Measurements from ENCODE around the gene PRKN. TPM values are rescaled to one million over a fixed set of nuclear protein-coding genes. Genes with fewer than 3 reads are reported as not detected.

Gene PRKN
- total RNA-seq, 3 donors from 2014 or later = 5.2 to 10.2 (median 8.1) TPM

GRCh38 chr6:161494566-161494965 is 1233.0 kb downstream of the PRKN start:
- TF ChIP-seq CTCF (IDR thresholded peaks at IDR 0.05) = no peak
- intact Hi-C loops (cut with DNase I, micrococcal nuclease) = no loop called here
- DNase-seq = no peak
- H3K36me3 ChIP-seq (ENCODE audit: low read depth) = no peaks in the 10 kb centered on the region
- H3K4me3 ChIP-seq = no peak overlapping the region
- no peaks in the 10 kb centered on the region for H3K4me1 ChIP-seq (ENCODE audit: low read depth)
- no peak for ATAC-seq
- no peaks in the 10 kb centered on the region for H3K9me3 ChIP-seq

GRCh38 chr6:161493576-161494118 is 1233.9 kb downstream of the PRKN start:
- Histone ChIP-seq H3K36me3 (ENCODE audit: low read depth) (no peaks in the 10 kb centered on the region), H3K4me3 (no peak overlapping the region), H3K4me1 (ENCODE audit: low read depth) (no peaks in the 10 kb centered on the region), H3K9me3 (no peaks in the 10 kb centered on the region)
- DNase-seq (no peak), ATAC-seq (no peak)
- no peak for TF ChIP-seq CTCF (IDR thresholded peaks at IDR 0.05)
- intact Hi-C loops (cut with DNase I, micrococcal nuclease) = no loop called here

- no peak for DNase-seq
- no peaks in the 10 kb centered on the region for H3K36me3 ChIP-seq (ENCODE audit: low read depth)
- ATAC-seq = no peak
- H3K4me3 ChIP-seq = no peak overlapping the region
- H3K4me1 ChIP-seq (ENCODE audit: low read depth) = no peaks in the 10 kb centered on the region
- no peaks in the 10 kb centered on the region for H3K9me3 ChIP-seq
- TF ChIP-seq CTCF (IDR thresholded peaks at IDR 0.05) = no peak
- intact Hi-C loops (cut with DNase I, micrococcal nuclease) = no loop called here
These were observed 1237.8 kb downstream of the PRKN start for GRCh38 chr6:161489626-161490306.

- H3K4me3 ChIP-seq = no peak overlapping the region
- H3K36me3 ChIP-seq (ENCODE audit: low read depth) = no peaks in the 10 kb centered on the region
- intact Hi-C loops (cut with DNase I, micrococcal nuclease) = no loop called here
- ATAC-seq = no peak
- no peak for TF ChIP-seq CTCF (IDR thresholded peaks at IDR 0.05)
- no peak for DNase-seq
- H3K9me3 ChIP-seq = no peaks in the 10 kb centered on the region
- H3K4me1 ChIP-seq (ENCODE audit: low read depth) = no peaks in the 10 kb centered on the region
These were observed 1239.9 kb downstream of the PRKN start for GRCh38 chr6:161487694-161488093.

GRCh38 chr6:161487217-161487531 is 1240.4 kb downstream of the PRKN start:
- no peaks in the 10 kb centered on the region for H3K9me3 ChIP-seq
- intact Hi-C loops (cut with DNase I, micrococcal nuclease) = no loop called here
- no peak overlapping the region for H3K4me3 ChIP-seq
- DNase-seq (no peak), ATAC-seq (no peak)
- H3K4me1 ChIP-seq (ENCODE audit: low read depth) = no peaks in the 10 kb centered on the region
- no peak for TF ChIP-seq CTCF (IDR thresholded peaks at IDR 0.05)
- no peaks in the 10 kb centered on the region for H3K36me3 ChIP-seq (ENCODE audit: low read depth)
